ENCODE results near the gene UPK3A.

Gene UPK3A

DNA sequence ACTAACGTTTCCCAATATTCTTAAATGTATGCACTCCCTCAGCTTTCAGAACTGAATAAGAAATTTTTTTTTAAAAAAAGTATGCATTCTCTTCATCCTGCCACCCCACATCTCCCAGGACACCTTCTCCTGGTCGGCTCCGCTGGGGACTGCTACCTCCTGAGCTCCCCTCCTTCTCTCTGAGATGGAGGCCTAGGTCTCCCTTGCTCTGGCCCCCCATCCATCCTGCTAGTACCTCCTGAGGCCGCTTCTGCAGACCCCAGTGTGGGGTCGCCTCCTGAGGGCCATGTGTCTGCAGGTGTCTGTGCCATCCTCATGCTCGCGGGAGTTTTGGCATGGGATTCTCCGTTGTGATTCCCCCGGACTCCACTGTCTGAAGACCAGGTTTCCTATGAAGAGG lies 52.8 kb downstream of the UPK3A start:
- H3K27ac ChIP-seq (ENCODE audit: low read length), result no peak overlapping the region
- H3K27me3 ChIP-seq (ENCODE audit: control insufficient read depth, insufficient read depth, low read length), result no peaks in the 10 kb centered on the region
- H3K36me3 ChIP-seq (ENCODE audit: control insufficient read depth, low read depth, low read length), result peaks cover 24% of the 10 kb centered on the region
- no peak overlapping the region for H3K9ac ChIP-seq (ENCODE audit: low read length)
- H3K4me1 ChIP-seq (ENCODE audit: control insufficient read depth, low read depth, low read length), result no peaks in the 10 kb centered on the region
- no peak overlapping the region for H3K4me3 ChIP-seq (ENCODE audit: low read length)
- H3K9me3 ChIP-seq (ENCODE audit: control insufficient read depth, low read depth, low read length), result no peaks in the 10 kb centered on the region

DNA sequence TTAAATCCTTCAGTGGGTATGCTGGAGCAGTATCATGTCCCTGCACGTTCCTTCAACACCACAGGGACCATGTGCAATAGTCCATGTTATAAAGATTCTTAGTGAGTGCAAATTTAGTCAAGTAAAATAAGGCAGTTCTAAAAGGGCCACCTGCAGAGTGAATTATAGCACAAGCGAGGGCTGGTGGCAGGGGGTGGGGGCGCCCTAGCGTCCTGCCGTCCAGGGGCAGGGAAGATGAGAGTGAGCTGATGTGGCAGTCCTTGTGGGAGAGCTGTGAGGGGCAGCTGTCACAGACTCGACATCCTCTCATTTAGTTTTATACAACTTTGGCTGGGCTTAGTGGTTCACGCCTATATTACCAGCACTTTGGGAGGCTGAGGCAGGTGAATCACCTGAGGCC lies 54.0 kb downstream of the UPK3A start:
- H3K9ac ChIP-seq (ENCODE audit: low read length), result no peak overlapping the region
- H3K9me3 ChIP-seq (ENCODE audit: control insufficient read depth, low read depth, low read length), result no peaks in the 10 kb centered on the region
- no peak overlapping the region for H3K4me3 ChIP-seq (ENCODE audit: low read length)
- peaks cover 24% of the 10 kb centered on the region for H3K36me3 ChIP-seq (ENCODE audit: control insufficient read depth, low read depth, low read length)
- no peaks in the 10 kb centered on the region for H3K4me1 ChIP-seq (ENCODE audit: control insufficient read depth, low read depth, low read length)
- no peak overlapping the region for H3K27ac ChIP-seq (ENCODE audit: low read length)
- H3K27me3 ChIP-seq (ENCODE audit: control insufficient read depth, insufficient read depth, low read length), result no peaks in the 10 kb centered on the region

GRCh38 chr22:45340323-45340722 lies 55.6 kb downstream of the UPK3A start:
- Histone ChIP-seq H3K27ac (ENCODE audit: low read length) (no peak overlapping the region), H3K27me3 (ENCODE audit: control insufficient read depth, insufficient read depth, low read length) (no peaks in the 10 kb centered on the region), H3K4me3 (ENCODE audit: low read length) (no peak overlapping the region), H3K36me3 (ENCODE audit: control insufficient read depth, low read depth, low read length) (peaks cover 14% of the 10 kb centered on the region), H3K9ac (ENCODE audit: low read length) (no peak overlapping the region), H3K9me3 (ENCODE audit: control insufficient read depth, low read depth, low read length) (no peaks in the 10 kb centered on the region), H3K4me1 (ENCODE audit: control insufficient read depth, low read depth, low read length) (no peaks in the 10 kb centered on the region)

GRCh38 chr22:45341498-45341897 lies 56.7 kb downstream of the UPK3A start:
- no peaks in the 10 kb centered on the region for H3K9me3 ChIP-seq (ENCODE audit: control insufficient read depth, low read depth, low read length)
- H3K27me3 ChIP-seq (ENCODE audit: control insufficient read depth, insufficient read depth, low read length), result no peaks in the 10 kb centered on the region
- no peak overlapping the region for H3K27ac ChIP-seq (ENCODE audit: low read length)
- no peak overlapping the region for H3K9ac ChIP-seq (ENCODE audit: low read length)
- H3K36me3 ChIP-seq (ENCODE audit: control insufficient read depth, low read depth, low read length), result peaks cover 11% of the 10 kb centered on the region
- no peak overlapping the region for H3K4me3 ChIP-seq (ENCODE audit: low read length)
- H3K4me1 ChIP-seq (ENCODE audit: control insufficient read depth, low read depth, low read length), result no peaks in the 10 kb centered on the region

GRCh38 chr22:45343143-45343542 lies 58.4 kb downstream of the UPK3A start:
- no peak overlapping the region for H3K27ac ChIP-seq (ENCODE audit: low read length)
- H3K9ac ChIP-seq (ENCODE audit: low read length), result no peak overlapping the region
- no peaks in the 10 kb centered on the region for H3K27me3 ChIP-seq (ENCODE audit: control insufficient read depth, insufficient read depth, low read length)
- no peaks in the 10 kb centered on the region for H3K9me3 ChIP-seq (ENCODE audit: control insufficient read depth, low read depth, low read length)
- H3K4me1 ChIP-seq (ENCODE audit: control insufficient read depth, low read depth, low read length), result no peaks in the 10 kb centered on the region
- peaks cover 8% of the 10 kb centered on the region for H3K36me3 ChIP-seq (ENCODE audit: control insufficient read depth, low read depth, low read length)
- no peak overlapping the region for H3K4me3 ChIP-seq (ENCODE audit: low read length)

DNA sequence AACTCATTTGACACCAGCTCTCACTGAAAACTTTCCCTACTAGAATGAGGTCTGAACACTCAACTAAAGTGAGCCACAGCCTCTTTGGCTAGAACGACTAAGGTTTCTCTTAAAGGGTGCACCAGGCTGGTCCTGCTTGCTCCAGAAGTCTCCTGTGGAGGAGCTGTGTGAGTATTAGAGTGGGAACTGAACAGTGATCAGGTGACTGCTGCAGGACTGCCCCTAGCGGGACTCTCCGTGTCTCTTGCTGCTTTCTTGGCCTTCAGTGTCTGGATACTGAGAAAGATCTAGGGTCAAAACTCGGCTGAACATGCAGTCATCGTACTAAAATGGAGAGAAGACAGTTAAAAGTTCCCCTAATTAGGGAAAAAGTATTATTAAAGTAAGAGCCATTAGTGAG lies 59.6 kb downstream of the UPK3A start:
- H3K9me3 ChIP-seq (ENCODE audit: control insufficient read depth, low read depth, low read length), result no peaks in the 10 kb centered on the region
- no peaks in the 10 kb centered on the region for H3K27me3 ChIP-seq (ENCODE audit: control insufficient read depth, insufficient read depth, low read length)
- peaks cover 8% of the 10 kb centered on the region for H3K36me3 ChIP-seq (ENCODE audit: control insufficient read depth, low read depth, low read length)
- no peaks in the 10 kb centered on the region for H3K4me1 ChIP-seq (ENCODE audit: control insufficient read depth, low read depth, low read length)
- H3K27ac ChIP-seq (ENCODE audit: low read length), result no peak overlapping the region
- no peak overlapping the region for H3K9ac ChIP-seq (ENCODE audit: low read length)
- H3K4me3 ChIP-seq (ENCODE audit: low read length), result no peak overlapping the region

All from iPS-18a (cell line).